ENCODE measurements around the gene SLC10A7.

SLC10A7 gene

DNA sequence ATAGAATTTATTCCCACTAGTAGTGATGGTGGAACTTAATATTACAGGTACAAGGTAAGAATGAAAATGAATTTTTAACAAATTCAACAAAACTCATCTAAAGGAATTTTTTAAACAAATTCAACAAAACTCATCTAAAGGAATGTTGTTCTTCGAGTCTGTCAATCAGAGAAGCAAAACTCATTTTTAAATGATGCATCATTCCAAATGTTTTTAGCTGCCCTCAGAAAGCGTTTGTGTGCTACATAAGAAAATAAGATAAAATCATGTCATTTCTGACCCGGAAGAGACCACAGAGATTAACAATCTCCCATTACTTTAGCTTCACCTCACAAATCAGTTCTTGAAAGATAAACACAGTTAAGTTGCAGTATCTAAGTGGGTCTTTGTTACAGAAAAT, 178.0 kb downstream of the SLC10A7 start:
- DNase-seq, result no peak
- Histone ChIP-seq H3K36me3 (no peaks in the 10 kb centered on the region), H3K4me1 (peaks cover 8% of the 10 kb centered on the region; the same call in 1 of the 2 replicates), H3K27me3 (no peaks in the 10 kb centered on the region), H3K4me3 (ENCODE audit: low read depth, low read length) (no peak overlapping the region), H3K9me3 (no peaks in the 10 kb centered on the region)
- TF ChIP-seq, protein P1, sequence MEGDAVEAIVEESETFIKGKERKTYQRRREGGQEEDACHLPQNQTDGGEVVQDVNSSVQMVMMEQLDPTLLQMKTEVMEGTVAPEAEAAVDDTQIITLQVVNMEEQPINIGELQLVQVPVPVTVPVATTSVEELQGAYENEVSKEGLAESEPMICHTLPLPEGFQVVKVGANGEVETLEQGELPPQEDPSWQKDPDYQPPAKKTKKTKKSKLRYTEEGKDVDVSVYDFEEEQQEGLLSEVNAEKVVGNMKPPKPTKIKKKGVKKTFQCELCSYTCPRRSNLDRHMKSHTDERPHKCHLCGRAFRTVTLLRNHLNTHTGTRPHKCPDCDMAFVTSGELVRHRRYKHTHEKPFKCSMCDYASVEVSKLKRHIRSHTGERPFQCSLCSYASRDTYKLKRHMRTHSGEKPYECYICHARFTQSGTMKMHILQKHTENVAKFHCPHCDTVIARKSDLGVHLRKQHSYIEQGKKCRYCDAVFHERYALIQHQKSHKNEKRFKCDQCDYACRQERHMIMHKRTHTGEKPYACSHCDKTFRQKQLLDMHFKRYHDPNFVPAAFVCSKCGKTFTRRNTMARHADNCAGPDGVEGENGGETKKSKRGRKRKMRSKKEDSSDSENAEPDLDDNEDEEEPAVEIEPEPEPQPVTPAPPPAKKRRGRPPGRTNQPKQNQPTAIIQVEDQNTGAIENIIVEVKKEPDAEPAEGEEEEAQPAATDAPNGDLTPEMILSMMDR (IDR thresholded peaks at IDR 0.05; ENCODE audit: low read depth, low read length), result no peak

DNA sequence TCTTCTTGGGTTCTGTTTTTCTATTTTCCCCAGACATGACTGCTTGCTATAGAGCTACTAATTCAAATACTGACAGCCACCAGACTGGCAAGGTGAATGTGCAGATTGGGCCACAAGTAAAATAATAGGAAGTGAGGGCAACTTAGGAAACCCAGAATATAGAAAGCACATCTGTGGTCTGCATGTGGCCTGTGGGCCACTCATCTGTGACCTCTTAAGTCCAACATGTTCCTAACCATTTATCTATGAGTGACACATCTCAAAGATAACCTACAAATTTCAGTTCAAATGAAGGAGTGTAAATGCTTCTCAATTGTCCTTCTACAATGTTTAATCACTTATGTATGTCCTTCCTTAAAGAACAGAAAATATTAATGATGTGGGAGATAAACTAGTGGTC, 178.5 kb downstream of the SLC10A7 start:
- no peak for DNase-seq
- H3K36me3 ChIP-seq, result no peaks in the 10 kb centered on the region
- H3K4me1 ChIP-seq, result peaks cover 8% of the 10 kb centered on the region; the same call in 1 of the 2 replicates
- TF ChIP-seq, protein P1 (IDR thresholded peaks at IDR 0.05; ENCODE audit: low read depth, low read length), result no peak
- H3K27me3 ChIP-seq, result no peaks in the 10 kb centered on the region
- H3K4me3 ChIP-seq (ENCODE audit: low read depth, low read length), result no peak overlapping the region
- no peaks in the 10 kb centered on the region for H3K9me3 ChIP-seq

DNA sequence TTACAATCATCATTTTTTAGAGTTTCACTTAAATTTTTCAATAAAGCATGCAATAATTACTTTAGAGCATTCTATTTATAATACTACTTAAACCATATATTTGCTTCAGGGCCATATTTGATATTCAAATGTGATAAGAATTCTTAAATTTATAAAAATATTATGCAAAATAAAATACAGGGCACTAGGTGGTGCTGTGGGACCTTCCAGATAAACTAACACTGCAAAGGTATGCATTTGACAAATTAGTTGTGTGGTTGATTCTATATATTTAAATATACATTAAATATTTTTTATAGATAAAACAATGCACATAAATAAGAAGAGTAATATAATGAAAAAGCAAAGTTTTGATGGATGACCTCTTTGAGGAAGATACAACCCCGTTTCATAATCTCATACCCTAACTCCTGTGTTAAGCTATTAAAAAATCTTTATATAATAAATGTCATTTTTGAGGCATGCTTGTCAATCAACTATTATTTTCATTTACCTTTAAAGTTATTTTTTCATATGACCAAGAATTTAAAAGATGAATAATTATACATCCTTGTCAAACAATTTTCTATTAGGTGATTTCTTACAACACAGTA, 179.0 kb downstream of the SLC10A7 start:
- Histone ChIP-seq H3K27me3 (no peaks in the 10 kb centered on the region), H3K4me3 (ENCODE audit: low read depth, low read length) (no peak overlapping the region), H3K4me1 (peaks cover 8% of the 10 kb centered on the region; the same call in 1 of the 2 replicates), H3K36me3 (no peaks in the 10 kb centered on the region), H3K9me3 (no peaks in the 10 kb centered on the region)
- peak; percentile 39 for DNase-seq
- TF ChIP-seq, protein P1 (IDR thresholded peaks at IDR 0.05; ENCODE audit: low read depth, low read length), result peak; percentile 54

DNA sequence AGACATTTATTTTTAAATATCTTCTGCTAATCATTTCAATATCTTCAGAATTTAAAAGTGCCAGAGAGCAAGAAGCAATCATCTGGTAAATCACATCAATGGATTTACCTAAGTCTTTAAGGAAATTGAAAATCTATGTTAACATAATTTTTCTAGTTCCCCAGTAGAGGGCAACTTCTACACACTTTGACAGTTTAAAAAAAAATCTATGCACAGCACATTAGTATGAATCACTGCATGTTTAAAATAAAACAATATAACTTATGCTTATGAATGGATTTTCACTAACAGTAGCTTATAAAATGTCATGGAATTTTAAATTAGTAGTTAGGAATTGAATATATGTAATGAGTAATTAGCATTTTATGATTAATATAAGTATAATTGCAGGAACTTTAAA, 180.9 kb downstream of the SLC10A7 start:
- Histone ChIP-seq H3K4me1 (peaks cover 14% of the 10 kb centered on the region), H3K4me3 (ENCODE audit: low read depth, low read length) (no peak overlapping the region), H3K27me3 (no peaks in the 10 kb centered on the region), H3K36me3 (no peaks in the 10 kb centered on the region), H3K9me3 (no peaks in the 10 kb centered on the region)
- no peak for DNase-seq
- TF ChIP-seq, protein P1 (IDR thresholded peaks at IDR 0.05; ENCODE audit: low read depth, low read length), result peak; percentile 39; the same call in 1 of the 2 replicates

DNA sequence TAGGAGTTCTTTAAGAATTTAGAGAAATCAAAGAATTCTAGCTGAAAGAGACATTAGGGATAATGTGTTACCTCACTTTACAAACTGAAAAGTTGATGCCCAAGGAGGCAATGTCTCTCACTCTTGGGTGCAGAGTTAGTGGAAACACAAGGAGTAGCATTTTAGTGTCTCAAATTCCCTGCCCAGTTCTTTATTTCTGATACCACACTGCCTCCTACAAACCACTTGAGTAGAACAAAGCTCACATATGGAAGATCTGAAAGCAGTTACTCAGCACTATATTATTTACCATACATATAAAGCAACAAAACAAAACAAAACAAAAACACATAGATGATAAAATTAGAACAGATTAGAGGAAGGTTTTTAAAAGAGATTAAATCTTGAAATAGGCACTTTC, 183.2 kb downstream of the SLC10A7 start:
- TF ChIP-seq, protein P1 (IDR thresholded peaks at IDR 0.05; ENCODE audit: low read depth, low read length), result no peak; the same call in 1 of the 2 replicates
- Histone ChIP-seq H3K4me3 (ENCODE audit: low read depth, low read length) (no peak overlapping the region), H3K27me3 (no peaks in the 10 kb centered on the region), H3K4me1 (peaks cover 20% of the 10 kb centered on the region), H3K36me3 (no peaks in the 10 kb centered on the region), H3K9me3 (no peaks in the 10 kb centered on the region)
- no peak for DNase-seq

DNA sequence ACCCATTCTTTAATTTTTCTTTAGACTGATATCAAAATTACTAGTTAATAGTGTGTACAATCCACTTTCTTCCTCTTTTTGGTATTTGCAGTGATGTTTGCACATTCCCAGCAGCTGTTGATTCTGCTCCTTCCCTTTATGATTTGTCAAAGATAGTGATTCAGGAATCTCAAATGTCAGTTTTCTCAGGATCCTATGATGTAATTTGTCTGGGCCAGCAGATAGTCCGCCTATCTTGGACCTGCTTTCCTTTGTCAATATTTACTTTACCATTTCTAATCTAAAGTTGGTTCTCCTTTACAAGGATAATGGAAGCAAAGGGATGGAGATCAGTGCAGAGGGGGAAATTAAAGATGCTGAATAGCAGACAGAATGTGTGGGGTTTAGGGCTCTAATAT, 185.3 kb downstream of the SLC10A7 start:
- no peaks in the 10 kb centered on the region for H3K27me3 ChIP-seq
- peaks cover 21% of the 10 kb centered on the region for H3K4me1 ChIP-seq
- H3K4me3 ChIP-seq (ENCODE audit: low read depth, low read length), result no peak overlapping the region
- H3K36me3 ChIP-seq, result no peaks in the 10 kb centered on the region
- TF ChIP-seq, protein P1 (IDR thresholded peaks at IDR 0.05; ENCODE audit: low read depth, low read length), result no peak
- no peaks in the 10 kb centered on the region for H3K9me3 ChIP-seq
- DNase-seq, result no peak
